Ishikawa (cell line): ENCODE data around the gene CNTROB.

Experiments
- CEBPB ChIP-seq: IDR thresholded peaks from 2 replicates; pipeline ENCODE4 v1.6.1; 2012
- CREB1 ChIP-seq: IDR thresholded peaks from 2 replicates; pipeline ENCODE4 v1.6.1; 2012; ENCODE audit warnings: low read depth
- EGR1 ChIP-seq: IDR thresholded peaks from 2 replicates; pipeline ENCODE4 v1.6.1; 2012
- EP300 ChIP-seq: IDR thresholded peaks from 2 replicates; pipeline ENCODE4 v1.6.1; 2012; ENCODE audit warnings: borderline replicate concordance
- FOXM1 ChIP-seq: IDR thresholded peaks from 2 replicates; pipeline ENCODE4 v1.6.1; 2012; ENCODE audit warnings: low read depth, borderline replicate concordance
- MAX ChIP-seq: IDR thresholded peaks from 2 replicates; pipeline ENCODE4 v1.6.1; 2012
- NFIC ChIP-seq: IDR thresholded peaks from 2 replicates; pipeline ENCODE4 v1.6.1; 2012
- RAD21 ChIP-seq: IDR thresholded peaks from 2 replicates; pipeline ENCODE4 v1.6.1; 2012; ENCODE audit warnings: low read depth
- TAF1 ChIP-seq: IDR thresholded peaks from 2 replicates; pipeline ENCODE4 v1.6.1; 2012; ENCODE audit warnings: low read depth, mild to moderate bottlenecking
- TCF12 ChIP-seq: IDR thresholded peaks from 2 replicates; pipeline ENCODE4 v1.6.1; 2012; ENCODE audit warnings: low read depth
- TEAD4 ChIP-seq: IDR thresholded peaks from 2 replicates; pipeline ENCODE4 v1.6.1; 2012
- USF1 ChIP-seq: IDR thresholded peaks from 2 replicates; pipeline ENCODE4 v1.6.1; 2012
- YY1 ChIP-seq: IDR thresholded peaks from 2 replicates; pipeline ENCODE4 v1.6.1; 2012; ENCODE audit warnings: low read depth
- ZBTB7A ChIP-seq: IDR thresholded peaks from 2 replicates; pipeline ENCODE4 v1.6.1; 2012; ENCODE audit warnings: low read depth
- TF ChIP-seq, protein P1 (sequence below): IDR thresholded peaks from 2 replicates; pipeline ENCODE4 v1.6.1; 2012; ENCODE audit warnings: low read depth, mild to moderate bottlenecking

The CNTROB gene

GRCh38 chr17:7889166-7889955, 42.6 kb upstream of the CNTROB start:
- TF ChIP-seq, protein P1, sequence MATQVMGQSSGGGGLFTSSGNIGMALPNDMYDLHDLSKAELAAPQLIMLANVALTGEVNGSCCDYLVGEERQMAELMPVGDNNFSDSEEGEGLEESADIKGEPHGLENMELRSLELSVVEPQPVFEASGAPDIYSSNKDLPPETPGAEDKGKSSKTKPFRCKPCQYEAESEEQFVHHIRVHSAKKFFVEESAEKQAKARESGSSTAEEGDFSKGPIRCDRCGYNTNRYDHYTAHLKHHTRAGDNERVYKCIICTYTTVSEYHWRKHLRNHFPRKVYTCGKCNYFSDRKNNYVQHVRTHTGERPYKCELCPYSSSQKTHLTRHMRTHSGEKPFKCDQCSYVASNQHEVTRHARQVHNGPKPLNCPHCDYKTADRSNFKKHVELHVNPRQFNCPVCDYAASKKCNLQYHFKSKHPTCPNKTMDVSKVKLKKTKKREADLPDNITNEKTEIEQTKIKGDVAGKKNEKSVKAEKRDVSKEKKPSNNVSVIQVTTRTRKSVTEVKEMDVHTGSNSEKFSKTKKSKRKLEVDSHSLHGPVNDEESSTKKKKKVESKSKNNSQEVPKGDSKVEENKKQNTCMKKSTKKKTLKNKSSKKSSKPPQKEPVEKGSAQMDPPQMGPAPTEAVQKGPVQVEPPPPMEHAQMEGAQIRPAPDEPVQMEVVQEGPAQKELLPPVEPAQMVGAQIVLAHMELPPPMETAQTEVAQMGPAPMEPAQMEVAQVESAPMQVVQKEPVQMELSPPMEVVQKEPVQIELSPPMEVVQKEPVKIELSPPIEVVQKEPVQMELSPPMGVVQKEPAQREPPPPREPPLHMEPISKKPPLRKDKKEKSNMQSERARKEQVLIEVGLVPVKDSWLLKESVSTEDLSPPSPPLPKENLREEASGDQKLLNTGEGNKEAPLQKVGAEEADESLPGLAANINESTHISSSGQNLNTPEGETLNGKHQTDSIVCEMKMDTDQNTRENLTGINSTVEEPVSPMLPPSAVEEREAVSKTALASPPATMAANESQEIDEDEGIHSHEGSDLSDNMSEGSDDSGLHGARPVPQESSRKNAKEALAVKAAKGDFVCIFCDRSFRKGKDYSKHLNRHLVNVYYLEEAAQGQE: no peak
- TF ChIP-seq TEAD4 (peak; percentile 62), YY1 (peak; percentile 69), CREB1 (no peak), RAD21 (peak; percentile 29; the same call in 1 of the 2 replicates), EP300 (peak; percentile 69), ZBTB7A (peak; percentile 80; the same call in 1 of the 2 replicates), EGR1 (no peak), NFIC (peak; percentile 98), TCF12 (peak; percentile 81), MAX (peak; percentile 67), FOXM1 (no peak), CEBPB (no peak), USF1 (0 out of 2 replicates have a peak, but pooled peaks have one; percentile 29), TAF1 (peak; percentile 28; the same call in 1 of the 2 replicates)

DNA sequence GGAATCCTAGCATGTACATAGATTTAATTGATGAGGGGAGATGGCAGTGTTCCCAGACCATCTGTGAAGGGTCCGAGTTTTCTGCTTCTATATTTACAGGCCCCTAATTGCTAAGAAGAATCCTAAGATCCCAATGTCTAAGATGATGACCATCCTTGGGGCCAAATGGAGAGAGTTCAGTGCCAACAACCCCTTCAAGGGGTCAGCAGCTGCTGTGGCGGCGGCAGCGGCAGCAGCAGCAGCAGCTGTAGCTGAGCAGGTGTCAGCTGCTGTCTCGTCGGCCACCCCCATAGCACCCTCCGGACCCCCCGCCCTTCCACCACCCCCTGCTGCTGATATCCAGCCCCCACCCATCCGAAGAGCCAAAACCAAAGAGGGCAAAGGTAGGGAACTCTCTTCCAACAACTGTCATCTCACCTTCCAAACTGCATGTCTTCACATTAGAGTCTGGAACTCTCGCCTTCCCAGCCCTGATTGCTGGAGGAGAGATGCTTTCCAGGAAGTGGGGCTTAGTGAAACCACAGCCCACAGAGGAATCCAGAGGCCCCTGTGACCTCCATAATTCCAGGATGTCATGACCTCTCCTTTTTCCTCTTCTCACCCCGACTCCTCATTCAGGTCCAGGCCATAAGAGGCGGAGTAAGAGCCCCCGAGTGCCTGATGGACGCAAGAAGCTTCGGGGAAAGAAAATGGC, 38.7 kb upstream of the CNTROB start:
- TF ChIP-seq USF1 (no peak), EP300 (no peak), ZBTB7A (no peak), MAX (no peak)

GRCh38 chr17:7894226-7894625, 37.8 kb upstream of the CNTROB start:
- TF ChIP-seq MAX (no peak), NFIC (no peak), TEAD4 (no peak), CEBPB (no peak), TAF1 (no peak)

DNA sequence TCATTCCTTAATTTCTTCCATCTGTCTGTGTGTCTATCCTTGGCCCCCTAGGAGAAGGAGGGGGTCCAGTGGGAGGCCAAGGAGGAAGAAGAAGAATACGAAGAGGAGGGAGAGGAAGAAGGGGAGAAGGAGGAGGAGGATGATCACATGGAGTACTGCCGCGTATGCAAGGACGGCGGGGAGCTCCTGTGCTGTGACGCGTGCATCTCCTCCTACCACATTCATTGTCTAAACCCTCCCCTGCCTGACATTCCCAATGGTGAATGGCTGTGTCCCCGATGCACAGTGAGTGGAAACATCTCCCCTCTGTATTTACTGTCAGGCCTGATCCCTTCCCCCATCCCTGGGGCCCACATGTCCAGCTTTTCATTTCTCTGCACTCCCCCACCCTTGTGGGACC, 37.1 kb upstream of the CNTROB start:
- TF ChIP-seq TCF12: no peak
- TF ChIP-seq EP300: no peak
- TF ChIP-seq CREB1: no peak
- TF ChIP-seq TAF1: no peak
- no peak for TF ChIP-seq CEBPB

- TF ChIP-seq EGR1 (no peak), RAD21 (no peak), CEBPB (no peak), TCF12 (no peak), ZBTB7A (no peak), USF1 (no peak), CREB1 (no peak), MAX (no peak), TEAD4 (no peak)
- TF ChIP-seq, protein P1: no peak
Observed at GRCh38 chr17:7897090-7897489, 34.9 kb upstream of the CNTROB start.
